ENCODE results near the gene NXPE2. TPM values are rescaled to one million over a fixed set of nuclear protein-coding genes. Genes with fewer than 3 reads are reported as not detected.

The NXPE2 gene
- total RNA-seq, 4 donors from 2014 or later: 0.41 TPM; not detected in 3

- H3K36me3 ChIP-seq: no peaks in the 10 kb centered on the region
- H3K27ac ChIP-seq: no peak overlapping the region
- H3K4me3 ChIP-seq: no peak overlapping the region
- no peaks in the 10 kb centered on the region for H3K27me3 ChIP-seq
- no peak for DNase-seq
- no peaks in the 10 kb centered on the region for H3K4me1 ChIP-seq
- H3K9me3 ChIP-seq: no peaks in the 10 kb centered on the region
- TF ChIP-seq, protein P1, sequence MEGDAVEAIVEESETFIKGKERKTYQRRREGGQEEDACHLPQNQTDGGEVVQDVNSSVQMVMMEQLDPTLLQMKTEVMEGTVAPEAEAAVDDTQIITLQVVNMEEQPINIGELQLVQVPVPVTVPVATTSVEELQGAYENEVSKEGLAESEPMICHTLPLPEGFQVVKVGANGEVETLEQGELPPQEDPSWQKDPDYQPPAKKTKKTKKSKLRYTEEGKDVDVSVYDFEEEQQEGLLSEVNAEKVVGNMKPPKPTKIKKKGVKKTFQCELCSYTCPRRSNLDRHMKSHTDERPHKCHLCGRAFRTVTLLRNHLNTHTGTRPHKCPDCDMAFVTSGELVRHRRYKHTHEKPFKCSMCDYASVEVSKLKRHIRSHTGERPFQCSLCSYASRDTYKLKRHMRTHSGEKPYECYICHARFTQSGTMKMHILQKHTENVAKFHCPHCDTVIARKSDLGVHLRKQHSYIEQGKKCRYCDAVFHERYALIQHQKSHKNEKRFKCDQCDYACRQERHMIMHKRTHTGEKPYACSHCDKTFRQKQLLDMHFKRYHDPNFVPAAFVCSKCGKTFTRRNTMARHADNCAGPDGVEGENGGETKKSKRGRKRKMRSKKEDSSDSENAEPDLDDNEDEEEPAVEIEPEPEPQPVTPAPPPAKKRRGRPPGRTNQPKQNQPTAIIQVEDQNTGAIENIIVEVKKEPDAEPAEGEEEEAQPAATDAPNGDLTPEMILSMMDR (IDR thresholded peaks at IDR 0.05): no peak
- no peak for TF ChIP-seq POLR2A (IDR thresholded peaks at IDR 0.05)
- intact Hi-C loops (cut with DNase I; ENCODE audit: low total_unique reads): no loop called here
Observed at GRCh38 chr11:114713756-114714155, 35.4 kb downstream of the NXPE2 start.

- Histone ChIP-seq H3K27me3 (no peaks in the 10 kb centered on the region), H3K36me3 (no peaks in the 10 kb centered on the region), H3K4me3 (no peak overlapping the region), H3K27ac (no peak overlapping the region), H3K9me3 (no peaks in the 10 kb centered on the region), H3K4me1 (no peaks in the 10 kb centered on the region)
- DNase-seq: no peak
- TF ChIP-seq, protein P1 (IDR thresholded peaks at IDR 0.05): no peak
- TF ChIP-seq POLR2A (IDR thresholded peaks at IDR 0.05): no peak
- intact Hi-C loops (cut with DNase I; ENCODE audit: low total_unique reads): no loop called here
Observed at GRCh38 chr11:114719562-114719961, 41.2 kb downstream of the NXPE2 start.

GRCh38 chr11:114724916-114725524 is 46.7 kb downstream of the NXPE2 start:
- Histone ChIP-seq H3K27me3 (no peaks in the 10 kb centered on the region), H3K9me3 (no peaks in the 10 kb centered on the region), H3K4me1 (no peaks in the 10 kb centered on the region), H3K36me3 (no peaks in the 10 kb centered on the region), H3K27ac (no peak overlapping the region), H3K4me3 (no peak overlapping the region)
- intact Hi-C loops (cut with DNase I; ENCODE audit: low total_unique reads): no loop called here
- DNase-seq: no peak
- TF ChIP-seq POLR2A (IDR thresholded peaks at IDR 0.05): no peak
- TF ChIP-seq, protein P1 (IDR thresholded peaks at IDR 0.05): no peak

- H3K36me3 ChIP-seq: no peaks in the 10 kb centered on the region
- no peaks in the 10 kb centered on the region for H3K9me3 ChIP-seq
- no peaks in the 10 kb centered on the region for H3K4me1 ChIP-seq
- intact Hi-C loops (cut with DNase I; ENCODE audit: low total_unique reads): no loop called here
- H3K27ac ChIP-seq: no peak overlapping the region
- no peak overlapping the region for H3K4me3 ChIP-seq
- no peak for DNase-seq
- no peaks in the 10 kb centered on the region for H3K27me3 ChIP-seq
- TF ChIP-seq POLR2A (IDR thresholded peaks at IDR 0.05): no peak
- TF ChIP-seq, protein P1 (IDR thresholded peaks at IDR 0.05): no peak
Observed at GRCh38 chr11:114725623-114726022, 47.3 kb downstream of the NXPE2 start.

GRCh38 chr11:114736806-114737205 is 58.5 kb downstream of the NXPE2 start:
- no peaks in the 10 kb centered on the region for H3K36me3 ChIP-seq
- H3K27ac ChIP-seq: no peak overlapping the region
- H3K4me3 ChIP-seq: no peak overlapping the region
- no peaks in the 10 kb centered on the region for H3K9me3 ChIP-seq
- no peak for DNase-seq
- H3K4me1 ChIP-seq: no peaks in the 10 kb centered on the region
- TF ChIP-seq, protein P1 (IDR thresholded peaks at IDR 0.05): no peak
- TF ChIP-seq POLR2A (IDR thresholded peaks at IDR 0.05): no peak
- intact Hi-C loops (cut with DNase I; ENCODE audit: low total_unique reads): no loop called here
- no peaks in the 10 kb centered on the region for H3K27me3 ChIP-seq

All from uterus (tissue), 4 donors.